ENCODE measurements around the gene PTPN3. TPM values are rescaled to one million over a fixed set of nuclear protein-coding genes. Genes with fewer than 3 reads are reported as not detected.

Gene PTPN3
- total RNA-seq, 4 donors from 2014 or later, result 11.8 to 21.6 (median 14.1) TPM

- 60 to 72% methylated on average over 2 to 6 of the region's 11 CpGs for WGBS, 2 donors
- DNase-seq, result no peak
- H3K27ac ChIP-seq, result no peak overlapping the region
- H3K36me3 ChIP-seq, result peaks cover 0 to 43% (median 0%) of the 10 kb centered on the region in 3 donors
- intact Hi-C loops (cut with DNase I), result no loop called here
- TF ChIP-seq CTCF (IDR thresholded peaks at IDR 0.05) (no peak), POLR2A (IDR thresholded peaks at IDR 0.05) (no peak)
- H3K4me1 ChIP-seq, result peaks cover 0 to 18% (median 0%) of the 10 kb centered on the region in 3 donors
- H3K4me3 ChIP-seq, result no peak overlapping the region
- no peaks in the 10 kb centered on the region for H3K9me3 ChIP-seq
- no peaks in the 10 kb centered on the region for H3K27me3 ChIP-seq
Observed at GRCh38 chr9:109455861-109456260, 42.2 kb downstream of the PTPN3 start.

GRCh38 chr9:109455391-109455790, 42.7 kb downstream of the PTPN3 start:
- Histone ChIP-seq H3K9me3 (no peaks in the 10 kb centered on the region), H3K27me3 (no peaks in the 10 kb centered on the region), H3K27ac (no peak overlapping the region), H3K36me3 (peaks cover 0 to 43% (median 0%) of the 10 kb centered on the region in 3 donors), H3K4me1 (peaks cover 0 to 18% (median 0%) of the 10 kb centered on the region in 3 donors), H3K4me3 (no peak overlapping the region)
- WGBS, 2 donors, result 79 to 88% methylated on average over 7 of the region's 7 CpGs
- TF ChIP-seq POLR2A (IDR thresholded peaks at IDR 0.05) (no peak), CTCF (IDR thresholded peaks at IDR 0.05) (no peak)
- intact Hi-C loops (cut with DNase I), result no loop called here
- no peak for DNase-seq

DNA sequence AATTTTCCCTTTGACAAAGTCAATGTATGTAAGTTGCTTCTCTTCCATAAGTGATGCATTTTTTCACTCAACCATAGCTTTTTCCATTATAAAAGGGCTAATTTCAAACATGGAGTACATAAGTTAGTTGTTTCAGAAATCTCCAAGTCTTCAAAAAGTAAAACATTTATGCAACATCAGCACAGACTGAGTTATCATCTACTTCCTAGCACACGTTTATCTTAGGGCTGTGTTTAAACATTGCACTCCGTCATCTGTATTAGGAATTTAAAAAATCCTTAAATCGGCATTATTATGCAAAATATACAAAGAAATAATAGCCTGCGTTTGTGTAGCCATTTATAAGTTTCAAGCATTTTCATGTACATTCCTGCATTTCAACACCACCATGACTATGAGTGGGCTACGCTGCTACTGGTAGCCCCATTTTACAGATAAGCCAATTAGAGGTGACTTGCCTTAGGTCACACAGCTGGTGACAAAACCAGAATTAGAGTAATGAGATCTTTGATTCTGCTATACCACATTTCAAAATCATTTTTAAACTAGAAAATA, 43.4 kb downstream of the PTPN3 start:
- peaks cover 0 to 22% (median 0%) of the 10 kb centered on the region in 3 donors for H3K4me1 ChIP-seq
- H3K27me3 ChIP-seq, result no peaks in the 10 kb centered on the region
- TF ChIP-seq POLR2A (IDR thresholded peaks at IDR 0.05) (no peak), CTCF (IDR thresholded peaks at IDR 0.05) (no peak)
- WGBS, 2 donors, result 72 to 75% methylated on average over 5 of the region's 5 CpGs
- H3K27ac ChIP-seq, result peak overlapping the region in 1 of 4 donors; percentile 76
- no peak for DNase-seq
- H3K36me3 ChIP-seq, result peaks cover 0 to 41% (median 0%) of the 10 kb centered on the region in 3 donors
- intact Hi-C loops (cut with DNase I), result no loop called here
- no peaks in the 10 kb centered on the region for H3K9me3 ChIP-seq
- no peak overlapping the region for H3K4me3 ChIP-seq

- H3K36me3 ChIP-seq, result peaks cover 0 to 35% (median 0%) of the 10 kb centered on the region in 3 donors
- TF ChIP-seq CTCF (IDR thresholded peaks at IDR 0.05) (no peak), POLR2A (IDR thresholded peaks at IDR 0.05) (no peak)
- peak overlapping the region in 3 of 4 donors; percentile 48 to 76 (median 66) for H3K27ac ChIP-seq
- intact Hi-C loops (cut with DNase I), result no loop called here
- H3K9me3 ChIP-seq, result no peaks in the 10 kb centered on the region
- no peak overlapping the region for H3K4me3 ChIP-seq
- no peak for DNase-seq
- H3K4me1 ChIP-seq, result peaks cover 0 to 28% (median 2%) of the 10 kb centered on the region in 3 donors
- H3K27me3 ChIP-seq, result no peaks in the 10 kb centered on the region
Observed at GRCh38 chr9:109454041-109454440, 44.1 kb downstream of the PTPN3 start.

DNA sequence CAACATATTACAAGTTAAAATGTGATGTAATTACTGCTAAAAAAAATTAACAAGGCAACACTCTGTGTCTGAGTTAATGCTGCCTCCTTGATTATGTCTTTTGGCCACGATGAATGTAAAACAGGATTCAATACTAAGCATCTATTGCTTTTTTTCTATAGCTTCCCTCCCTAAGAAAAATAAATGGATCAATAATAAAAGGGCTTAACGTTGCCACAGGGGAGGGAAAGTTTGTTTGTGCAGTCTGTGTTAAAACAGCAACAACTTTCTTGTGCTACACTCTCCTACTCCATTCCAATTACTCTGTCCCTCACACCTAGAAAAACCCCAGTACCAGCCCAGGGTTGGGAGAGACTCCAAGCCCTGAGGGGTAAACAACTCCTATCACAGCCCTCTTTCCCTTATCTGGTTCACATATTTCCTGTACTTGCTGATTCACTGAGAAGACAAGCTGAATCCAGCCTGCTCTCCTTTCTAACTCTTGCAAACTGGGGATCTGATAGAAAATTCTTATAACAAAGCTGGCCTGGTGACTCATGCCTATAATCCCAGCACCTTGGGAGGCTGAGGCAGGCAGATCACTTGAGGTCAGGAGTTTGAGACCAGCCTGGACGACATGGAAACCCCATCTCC, 44.8 kb downstream of the PTPN3 start:
- Histone ChIP-seq H3K27me3 (no peaks in the 10 kb centered on the region), H3K9me3 (no peaks in the 10 kb centered on the region), H3K4me3 (no peak overlapping the region), H3K27ac (peak overlapping the region; percentile 40 to 76 (median 57)), H3K36me3 (peaks cover 0 to 31% (median 0%) of the 10 kb centered on the region in 3 donors), H3K4me1 (peaks cover 0 to 35% (median 4%) of the 10 kb centered on the region in 3 donors)
- TF ChIP-seq CTCF (IDR thresholded peaks at IDR 0.05) (no peak), POLR2A (IDR thresholded peaks at IDR 0.05) (no peak)
- 32 to 46% methylated on average over 3 of the region's 3 CpGs for WGBS, 2 donors
- intact Hi-C loops (cut with DNase I), result no loop called here
- DNase-seq, result no peak

All from esophagus squamous epithelium (tissue), 5 donors.